SU-DHL-6 (cell line): ENCODE data around the gene BCL2.

Source experiments
- CTCF ChIP-seq: fragments of 200-600 bp; sonication (generic); IDR thresholded peaks from one replicate; pipeline ENCODE4 v1.5.1; 2017; ENCODE audit warnings: antibody characterized with exemption, mild to moderate bottlenecking, low read length, moderate library complexity; ENCODE audit not compliant: insufficient read depth, poor library complexity, severe bottlenecking
- EZH2phosphoT487 ChIP-seq: fragments of 200-600 bp; sonication (generic), shearing (Covaris generic); conservative IDR thresholded peaks from 2 replicates; pipeline ENCODE4 v1.6.1; 2018; ENCODE audit warnings: mild to moderate bottlenecking, antibody characterized with exemption, low read length, moderate library complexity, mixed read lengths

GRCh38 chr18:63205791-63206252 is 113.7 kb downstream of the BCL2 start:
- TF ChIP-seq CTCF, result no peak
- no peak for TF ChIP-seq EZH2phosphoT487
